Measurements from ENCODE around the gene EYA4. TPM values are rescaled to one million over a fixed set of nuclear protein-coding genes. Genes with fewer than 3 reads are reported as not detected.
A peak's percentile ranks its signal among the peaks of the same experiment; 100 is the strongest.

Gene EYA4
- total RNA-seq, 1 experiment from 2014 or later, result not detected

GRCh38 chr6:133201231-133201630, 39.9 kb upstream of the EYA4 start:
- TF ChIP-seq CTCF (IDR thresholded peaks at IDR 0.05; ENCODE audit: unreplicated experiment), result no peak
- intact Hi-C loops (cut with micrococcal nuclease), result no loop called here
- H3K27me3 Mint-ChIP-seq (ENCODE audit: insufficient read depth, unreplicated experiment), result peaks cover 95% of the 10 kb centered on the region
- ChIA-PET CTCF (no interaction called here), POLR2A (no interaction called here)
- no TSS peak for BruUV-seq (replicated peaks)
- H3K4me3 Mint-ChIP-seq (ENCODE audit: unreplicated experiment), result no peak overlapping the region
- no peaks in the 10 kb centered on the region for H3K9me3 Mint-ChIP-seq (ENCODE audit: unreplicated experiment)
- DNase-seq (ENCODE audit: unreplicated experiment), result no peak
- H3K4me1 Mint-ChIP-seq (ENCODE audit: insufficient read depth, unreplicated experiment), result no peaks in the 10 kb centered on the region
- no peaks in the 10 kb centered on the region for H3K36me3 Mint-ChIP-seq (ENCODE audit: insufficient read depth, unreplicated experiment)
- no peak overlapping the region for H3K27ac Mint-ChIP-seq (ENCODE audit: low read depth, unreplicated experiment)

- Mint-ChIP-seq H3K27me3 (ENCODE audit: insufficient read depth, unreplicated experiment) (peaks cover 95% of the 10 kb centered on the region), H3K36me3 (ENCODE audit: insufficient read depth, unreplicated experiment) (no peaks in the 10 kb centered on the region), H3K4me3 (ENCODE audit: unreplicated experiment) (no peak overlapping the region), H3K27ac (ENCODE audit: low read depth, unreplicated experiment) (no peak overlapping the region), H3K9me3 (ENCODE audit: unreplicated experiment) (no peaks in the 10 kb centered on the region), H3K4me1 (ENCODE audit: insufficient read depth, unreplicated experiment) (no peaks in the 10 kb centered on the region)
- ChIA-PET CTCF (interaction anchor here (0.5 to 1.2 kb wide), 5 partner anchors 18 to 1183 kb away, joined by 3 to 4 read pairs (median 3); no protein-coding TSS in a partner anchor), POLR2A (no interaction called here)
- peak; percentile 4 for DNase-seq (ENCODE audit: unreplicated experiment)
- no TSS peak for BruUV-seq (replicated peaks)
- intact Hi-C loops (cut with micrococcal nuclease), result no loop called here
- TF ChIP-seq CTCF (IDR thresholded peaks at IDR 0.05; ENCODE audit: unreplicated experiment), result no peak
Observed at GRCh38 chr6:133202610-133203343, 38.4 kb upstream of the EYA4 start.

- no peak overlapping the region for H3K27ac Mint-ChIP-seq (ENCODE audit: low read depth, unreplicated experiment)
- no TSS peak for BruUV-seq (replicated peaks)
- ChIA-PET POLR2A (no interaction called here), CTCF (interaction anchor here (0.8 to 1.0 kb wide), 2 partner anchors 18 to 718 kb away, joined by 3 to 4 read pairs; no protein-coding TSS in a partner anchor)
- no peak overlapping the region for H3K4me3 Mint-ChIP-seq (ENCODE audit: unreplicated experiment)
- H3K27me3 Mint-ChIP-seq (ENCODE audit: insufficient read depth, unreplicated experiment), result peaks cover 95% of the 10 kb centered on the region
- H3K4me1 Mint-ChIP-seq (ENCODE audit: insufficient read depth, unreplicated experiment), result no peaks in the 10 kb centered on the region
- no peaks in the 10 kb centered on the region for H3K36me3 Mint-ChIP-seq (ENCODE audit: insufficient read depth, unreplicated experiment)
- no peaks in the 10 kb centered on the region for H3K9me3 Mint-ChIP-seq (ENCODE audit: unreplicated experiment)
- no peak for TF ChIP-seq CTCF (IDR thresholded peaks at IDR 0.05; ENCODE audit: unreplicated experiment)
- intact Hi-C loops (cut with micrococcal nuclease), result no loop called here
- DNase-seq (ENCODE audit: unreplicated experiment), result no peak
Observed at GRCh38 chr6:133203344-133203697, 37.8 kb upstream of the EYA4 start.

GRCh38 chr6:133205304-133205703, 35.9 kb upstream of the EYA4 start:
- no TSS peak for BruUV-seq (replicated peaks)
- peaks cover 93% of the 10 kb centered on the region for H3K27me3 Mint-ChIP-seq (ENCODE audit: insufficient read depth, unreplicated experiment)
- no peak overlapping the region for H3K27ac Mint-ChIP-seq (ENCODE audit: low read depth, unreplicated experiment)
- ChIA-PET POLR2A (no interaction called here), CTCF (no interaction called here)
- no peaks in the 10 kb centered on the region for H3K4me1 Mint-ChIP-seq (ENCODE audit: insufficient read depth, unreplicated experiment)
- no peak for DNase-seq (ENCODE audit: unreplicated experiment)
- intact Hi-C loops (cut with micrococcal nuclease), result no loop called here
- no peak overlapping the region for H3K4me3 Mint-ChIP-seq (ENCODE audit: unreplicated experiment)
- H3K36me3 Mint-ChIP-seq (ENCODE audit: insufficient read depth, unreplicated experiment), result no peaks in the 10 kb centered on the region
- H3K9me3 Mint-ChIP-seq (ENCODE audit: unreplicated experiment), result no peaks in the 10 kb centered on the region
- TF ChIP-seq CTCF (IDR thresholded peaks at IDR 0.05; ENCODE audit: unreplicated experiment), result no peak
